Measurements from ENCODE around the gene SUSD1.

GRCh38 chr9:112012026-112012902 lies 162.8 kb downstream of the SUSD1 start:
- TF ChIP-seq ZFX (IDR thresholded peaks at IDR 0.05) (no peak), POLR2A (IDR thresholded peaks at IDR 0.05; ENCODE audit: borderline replicate concordance, extremely low read depth, insufficient read depth, insufficient read length) (no peak), POLR2AphosphoS5 (IDR thresholded peaks at IDR 0.05; ENCODE audit: low read depth, low read length) (no peak; the same call in none of the 2 replicates), SIN3A (IDR thresholded peaks at IDR 0.05; ENCODE audit: low read depth) (peak; percentile 32; the same call in 1 of the 2 replicates), CTCF (IDR thresholded peaks at IDR 0.05 in 2 of 3, conservative IDR thresholded peaks at IDR 0.05 in 1 of 3; ENCODE audit: borderline replicate concordance in 1 of 3, insufficient read depth in 1 of 3, low read depth in 2 of 3, low read length in 2 of 3) (no peak), ZNF274 (IDR thresholded peaks at IDR 0.05; ENCODE audit: low read depth, low read length) (no peak), SP1 (IDR thresholded peaks at IDR 0.05; ENCODE audit: low read depth) (peak; percentile 60), MAX (IDR thresholded peaks at IDR 0.05) (peak; percentile 51; the same call in 1 of the 2 replicates), REST (IDR thresholded peaks at IDR 0.05; ENCODE audit: low read depth) (no peak), ZBTB33 (IDR thresholded peaks at IDR 0.05; ENCODE audit: extremely low read depth, insufficient replicate concordance, low read length) (no peak), ELF1 (IDR thresholded peaks at IDR 0.05; ENCODE audit: borderline replicate concordance, low read depth) (no peak), ATF3 (IDR thresholded peaks at IDR 0.05) (no peak)

Measured in HCT116 (cell line).